ENCODE measurements around the gene BLOC1S5.

The BLOC1S5 gene

DNA sequence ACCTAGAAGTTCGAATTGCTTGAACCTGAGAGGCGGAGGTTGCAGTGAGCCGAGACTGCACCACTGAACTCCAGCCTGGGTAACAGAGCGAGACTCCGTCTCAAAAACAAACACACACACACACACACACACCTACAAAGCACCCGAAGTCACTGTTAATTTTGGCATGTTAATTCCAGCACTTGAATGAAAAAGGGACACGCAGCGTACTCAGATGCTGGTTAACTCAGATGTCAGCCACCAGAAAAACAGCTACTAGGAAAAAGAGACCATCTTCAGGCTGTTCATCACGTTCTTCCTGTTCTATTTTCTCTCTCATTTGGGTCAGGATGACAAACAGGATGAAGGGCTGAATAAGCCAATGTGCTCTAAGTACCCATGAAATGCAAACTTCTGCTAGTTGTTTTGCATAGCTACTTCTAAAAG, 46.9 kb downstream of the BLOC1S5 start:
- Histone ChIP-seq H3K27me3 (ENCODE audit: insufficient read depth, poor library complexity, severe bottlenecking) (no peaks in the 10 kb centered on the region), H3K9me3 (ENCODE audit: severe bottlenecking) (no peaks in the 10 kb centered on the region), H3K4me1 (ENCODE audit: insufficient read depth, poor library complexity, severe bottlenecking) (no peaks in the 10 kb centered on the region), H3K36me3 (ENCODE audit: low read depth) (peaks cover 10% of the 10 kb centered on the region; the same call in 1 of the 2 replicates), H3K4me3 (ENCODE audit: severe bottlenecking) (no peak overlapping the region), H3K27ac (ENCODE audit: poor library complexity, severe bottlenecking) (no peak overlapping the region)
- ATAC-seq (ENCODE audit: low read depth), result no peak
- no peak for DNase-seq (ENCODE audit: low spot score)
- TF ChIP-seq, protein P1, sequence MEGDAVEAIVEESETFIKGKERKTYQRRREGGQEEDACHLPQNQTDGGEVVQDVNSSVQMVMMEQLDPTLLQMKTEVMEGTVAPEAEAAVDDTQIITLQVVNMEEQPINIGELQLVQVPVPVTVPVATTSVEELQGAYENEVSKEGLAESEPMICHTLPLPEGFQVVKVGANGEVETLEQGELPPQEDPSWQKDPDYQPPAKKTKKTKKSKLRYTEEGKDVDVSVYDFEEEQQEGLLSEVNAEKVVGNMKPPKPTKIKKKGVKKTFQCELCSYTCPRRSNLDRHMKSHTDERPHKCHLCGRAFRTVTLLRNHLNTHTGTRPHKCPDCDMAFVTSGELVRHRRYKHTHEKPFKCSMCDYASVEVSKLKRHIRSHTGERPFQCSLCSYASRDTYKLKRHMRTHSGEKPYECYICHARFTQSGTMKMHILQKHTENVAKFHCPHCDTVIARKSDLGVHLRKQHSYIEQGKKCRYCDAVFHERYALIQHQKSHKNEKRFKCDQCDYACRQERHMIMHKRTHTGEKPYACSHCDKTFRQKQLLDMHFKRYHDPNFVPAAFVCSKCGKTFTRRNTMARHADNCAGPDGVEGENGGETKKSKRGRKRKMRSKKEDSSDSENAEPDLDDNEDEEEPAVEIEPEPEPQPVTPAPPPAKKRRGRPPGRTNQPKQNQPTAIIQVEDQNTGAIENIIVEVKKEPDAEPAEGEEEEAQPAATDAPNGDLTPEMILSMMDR (IDR thresholded peaks at IDR 0.05; ENCODE audit: poor library complexity, severe bottlenecking), result no peak

DNA sequence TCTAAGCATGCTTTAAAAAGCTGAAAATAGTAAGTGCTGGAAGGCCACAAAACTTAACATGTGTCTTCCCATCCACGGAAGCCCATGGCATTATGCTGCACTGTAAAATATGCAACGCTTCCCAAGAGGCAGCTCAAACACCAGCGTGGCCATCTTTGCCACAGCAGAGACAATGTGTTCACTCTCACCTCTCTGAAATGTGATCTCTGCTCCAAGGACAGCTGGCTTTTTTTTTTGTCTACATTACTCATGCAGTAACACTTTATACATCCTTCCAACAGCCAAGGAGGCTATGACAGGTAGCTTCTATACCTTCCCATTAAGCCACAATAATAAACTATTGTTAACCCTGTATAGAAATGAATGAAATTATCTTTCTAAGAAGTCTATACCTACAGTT, 49.2 kb downstream of the BLOC1S5 start:
- TF ChIP-seq, protein P1 (IDR thresholded peaks at IDR 0.05; ENCODE audit: poor library complexity, severe bottlenecking), result no peak
- Histone ChIP-seq H3K4me1 (ENCODE audit: insufficient read depth, poor library complexity, severe bottlenecking) (no peaks in the 10 kb centered on the region), H3K4me3 (ENCODE audit: severe bottlenecking) (no peak overlapping the region), H3K27me3 (ENCODE audit: insufficient read depth, poor library complexity, severe bottlenecking) (no peaks in the 10 kb centered on the region), H3K27ac (ENCODE audit: poor library complexity, severe bottlenecking) (no peak overlapping the region), H3K9me3 (ENCODE audit: severe bottlenecking) (no peaks in the 10 kb centered on the region), H3K36me3 (ENCODE audit: low read depth) (peaks cover 10% of the 10 kb centered on the region; the same call in 1 of the 2 replicates)
- no peak for DNase-seq (ENCODE audit: low spot score)
- ATAC-seq (ENCODE audit: low read depth), result no peak

DNA sequence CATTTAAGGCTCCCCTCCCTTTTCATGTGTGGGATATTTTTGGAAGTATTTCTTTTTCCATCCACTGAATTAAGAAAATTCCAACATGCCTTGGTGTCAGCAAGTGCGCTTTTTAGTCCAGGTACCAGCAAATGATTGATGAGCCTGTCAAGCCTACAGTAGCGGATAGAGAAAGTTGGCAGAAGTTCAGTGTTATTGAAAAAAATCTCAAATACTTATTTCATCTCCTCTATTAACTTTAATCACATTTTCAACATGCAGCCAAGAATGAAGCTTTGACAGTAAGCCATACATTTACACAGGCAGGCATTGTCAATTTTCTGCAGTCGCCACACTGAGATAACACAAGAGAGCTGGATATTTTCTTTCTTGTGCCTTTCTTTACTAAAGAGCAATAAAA, 50.4 kb downstream of the BLOC1S5 start:
- Histone ChIP-seq H3K27ac (ENCODE audit: poor library complexity, severe bottlenecking) (no peak overlapping the region), H3K27me3 (ENCODE audit: insufficient read depth, poor library complexity, severe bottlenecking) (no peaks in the 10 kb centered on the region), H3K4me1 (ENCODE audit: insufficient read depth, poor library complexity, severe bottlenecking) (no peaks in the 10 kb centered on the region), H3K36me3 (ENCODE audit: low read depth) (peaks cover 10% of the 10 kb centered on the region; the same call in 1 of the 2 replicates), H3K9me3 (ENCODE audit: severe bottlenecking) (no peaks in the 10 kb centered on the region), H3K4me3 (ENCODE audit: severe bottlenecking) (no peak overlapping the region)
- TF ChIP-seq, protein P1 (IDR thresholded peaks at IDR 0.05; ENCODE audit: poor library complexity, severe bottlenecking), result no peak
- ATAC-seq (ENCODE audit: low read depth) (no peak), DNase-seq (ENCODE audit: low spot score) (no peak)

DNA sequence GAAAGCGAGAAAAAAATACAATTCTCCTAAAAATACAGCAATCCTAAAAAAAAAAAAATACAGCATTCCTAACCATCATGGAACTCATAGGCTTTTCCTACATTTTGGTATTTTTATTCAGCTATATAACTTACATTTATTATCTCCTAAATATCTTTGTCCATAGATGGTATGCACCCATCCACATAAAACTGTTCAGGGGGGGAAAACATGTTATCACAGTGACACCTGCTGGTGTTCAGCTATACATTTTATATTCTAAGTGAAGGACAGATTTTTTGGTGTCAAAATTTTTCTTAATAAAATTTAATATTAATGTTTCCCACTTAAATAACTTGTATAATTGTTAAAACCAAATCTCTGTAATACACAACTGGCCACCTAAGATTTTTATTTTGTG, 58.0 kb downstream of the BLOC1S5 start:
- TF ChIP-seq, protein P1 (IDR thresholded peaks at IDR 0.05; ENCODE audit: poor library complexity, severe bottlenecking), result peak; percentile 78
- DNase-seq (ENCODE audit: low spot score) (no peak), ATAC-seq (ENCODE audit: low read depth) (no peak)
- no peaks in the 10 kb centered on the region for H3K36me3 ChIP-seq (ENCODE audit: low read depth)
- no peak overlapping the region for H3K4me3 ChIP-seq (ENCODE audit: severe bottlenecking)
- H3K9me3 ChIP-seq (ENCODE audit: severe bottlenecking), result no peaks in the 10 kb centered on the region
- no peaks in the 10 kb centered on the region for H3K4me1 ChIP-seq (ENCODE audit: insufficient read depth, poor library complexity, severe bottlenecking)
- no peaks in the 10 kb centered on the region for H3K27me3 ChIP-seq (ENCODE audit: insufficient read depth, poor library complexity, severe bottlenecking)
- H3K27ac ChIP-seq (ENCODE audit: poor library complexity, severe bottlenecking), result no peak overlapping the region

DNA sequence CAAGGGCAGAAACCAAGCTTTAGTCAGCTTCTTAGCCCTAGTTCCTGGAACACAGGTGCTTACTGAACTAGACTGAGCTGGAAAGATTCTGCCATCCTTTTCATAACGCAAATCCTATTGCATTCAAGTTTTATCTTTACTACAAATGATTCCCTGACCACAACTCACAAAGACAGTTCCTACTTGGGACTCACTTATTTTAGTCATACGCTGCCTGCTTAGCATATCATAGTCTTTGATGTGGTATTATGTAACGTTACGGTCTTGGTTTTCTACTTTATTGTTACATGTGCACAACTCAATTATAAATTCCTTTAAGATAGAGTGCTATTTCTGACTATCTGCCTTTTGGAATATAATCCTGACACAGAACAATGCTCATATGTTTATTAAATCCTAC, 59.1 kb downstream of the BLOC1S5 start:
- Histone ChIP-seq H3K36me3 (ENCODE audit: low read depth) (no peaks in the 10 kb centered on the region), H3K27ac (ENCODE audit: poor library complexity, severe bottlenecking) (no peak overlapping the region), H3K4me1 (ENCODE audit: insufficient read depth, poor library complexity, severe bottlenecking) (no peaks in the 10 kb centered on the region), H3K9me3 (ENCODE audit: severe bottlenecking) (no peaks in the 10 kb centered on the region), H3K4me3 (ENCODE audit: severe bottlenecking) (no peak overlapping the region), H3K27me3 (ENCODE audit: insufficient read depth, poor library complexity, severe bottlenecking) (no peaks in the 10 kb centered on the region)
- TF ChIP-seq, protein P1 (IDR thresholded peaks at IDR 0.05; ENCODE audit: poor library complexity, severe bottlenecking), result no peak
- ATAC-seq (ENCODE audit: low read depth), result no peak
- no peak for DNase-seq (ENCODE audit: low spot score)
